NCI-H526 (cell line): ENCODE measurements around the gene FABP6.

Experiments
- DNase-seq, 2 experiments: peaks; one replicate each; lab custom pipeline; 2025; lab: John Stamatoyannopoulos, UW

The FABP6 gene

GRCh38 chr5:160262151-160263074, 33.1 kb downstream of the FABP6 start:
- DNase-seq: no peak

- DNase-seq: no peak
Measured at GRCh38 chr5:160263326-160263855, 34.1 kb downstream of the FABP6 start.

GRCh38 chr5:160266044-160266443, 36.7 kb downstream of the FABP6 start:
- no peak for DNase-seq

- DNase-seq: no peak
Measured at GRCh38 chr5:160266752-160267345, 37.5 kb downstream of the FABP6 start.

- DNase-seq: no peak
Measured at GRCh38 chr5:160268121-160268520, 38.8 kb downstream of the FABP6 start.

- no peak for DNase-seq
Measured at GRCh38 chr5:160269017-160269416, 39.7 kb downstream of the FABP6 start.

- DNase-seq: no peak
Measured at GRCh38 chr5:160270704-160271103, 41.4 kb downstream of the FABP6 start.

- DNase-seq: no peak
Measured at GRCh38 chr5:160271396-160271795, 42.1 kb downstream of the FABP6 start.

- no peak for DNase-seq
Measured at GRCh38 chr5:160271836-160272235, 42.5 kb downstream of the FABP6 start.

- DNase-seq: no peak
Measured at GRCh38 chr5:160272264-160272663, 43.0 kb downstream of the FABP6 start.

- no peak for DNase-seq
Measured at GRCh38 chr5:160272889-160273288, 43.6 kb downstream of the FABP6 start.

GRCh38 chr5:160274483-160274931, 45.2 kb downstream of the FABP6 start:
- no peak for DNase-seq

GRCh38 chr5:160278343-160278742, 49.0 kb downstream of the FABP6 start:
- DNase-seq: no peak

GRCh38 chr5:160280384-160281095, 51.2 kb downstream of the FABP6 start:
- DNase-seq: no peak

- DNase-seq: no peak
Measured at GRCh38 chr5:160281275-160281674, 52.0 kb downstream of the FABP6 start.

- DNase-seq: no peak
Measured at GRCh38 chr5:160284291-160284873, 55.1 kb downstream of the FABP6 start.

GRCh38 chr5:160285316-160285715, 56.0 kb downstream of the FABP6 start:
- DNase-seq: no peak

GRCh38 chr5:160286947-160287346, 57.6 kb downstream of the FABP6 start:
- DNase-seq: no peak

- DNase-seq: no peak
Measured at GRCh38 chr5:160287378-160288051, 58.2 kb downstream of the FABP6 start.
